CMK (cell line): ENCODE results near the gene MED26.

Source experiments
- DNase-seq: peaks from one replicate; pipeline ENCODE4 v3.0.0-alpha.2; 2010; ENCODE audit warnings: low read depth

The MED26 gene

DNA sequence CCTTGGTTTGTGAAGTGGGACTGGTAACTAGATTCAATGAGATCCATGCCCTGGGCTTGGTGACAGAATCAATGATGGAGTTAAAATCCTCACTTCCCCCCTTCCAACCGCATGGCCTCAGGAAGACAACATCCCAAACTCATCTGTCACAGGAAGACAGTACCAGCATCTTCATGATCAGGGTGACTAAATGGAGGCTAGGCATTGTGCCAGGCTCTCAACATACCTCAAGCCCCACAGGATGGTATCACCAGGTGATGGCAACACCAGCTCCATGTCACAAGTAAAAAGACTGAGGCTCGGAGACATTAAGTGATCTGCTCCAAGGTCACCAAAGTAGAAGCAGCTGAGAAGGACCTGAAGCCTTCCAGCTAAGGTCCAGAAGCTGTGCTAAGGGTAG, 14.2 kb downstream of the MED26 start:
- no peak for DNase-seq

DNA sequence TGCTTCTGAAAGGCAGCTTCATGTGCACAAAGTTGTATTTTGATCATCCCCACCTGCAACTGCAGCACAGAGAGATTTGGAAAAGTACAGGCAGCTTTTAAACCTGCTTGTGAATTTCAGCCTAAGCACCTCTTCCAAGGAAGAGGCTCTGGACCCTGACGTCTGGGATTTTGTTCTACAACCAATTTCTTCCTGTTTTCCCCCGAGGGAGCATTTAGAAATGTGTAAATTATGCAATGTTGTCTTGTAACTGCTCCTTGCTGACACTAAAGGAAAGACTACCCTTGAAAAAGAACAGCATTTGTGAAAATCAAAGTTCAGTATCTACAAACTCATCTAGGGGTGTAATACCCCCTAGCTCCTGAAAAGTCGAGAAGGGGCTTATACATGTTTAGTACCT, 15.4 kb downstream of the MED26 start:
- no peak for DNase-seq

DNA sequence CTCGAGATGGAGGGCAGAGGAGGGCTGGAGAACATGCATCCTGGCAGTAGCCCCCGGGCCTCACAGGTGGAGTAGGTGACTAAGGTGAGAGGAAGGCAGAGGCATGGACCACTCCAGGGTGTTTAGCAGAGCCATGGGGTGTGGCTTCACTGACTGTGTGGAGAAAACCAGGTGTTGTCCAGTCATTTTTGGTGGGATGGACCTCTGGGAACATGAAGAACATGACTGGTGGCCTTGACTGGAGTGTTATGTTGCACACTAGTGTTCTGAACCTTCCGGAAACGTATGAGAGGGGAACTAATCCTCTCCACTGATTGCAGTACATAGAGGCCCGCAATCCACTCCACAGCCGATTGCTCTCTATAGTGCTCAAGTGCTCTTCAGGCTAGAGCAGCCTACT, 16.9 kb downstream of the MED26 start:
- DNase-seq, result no peak

DNA sequence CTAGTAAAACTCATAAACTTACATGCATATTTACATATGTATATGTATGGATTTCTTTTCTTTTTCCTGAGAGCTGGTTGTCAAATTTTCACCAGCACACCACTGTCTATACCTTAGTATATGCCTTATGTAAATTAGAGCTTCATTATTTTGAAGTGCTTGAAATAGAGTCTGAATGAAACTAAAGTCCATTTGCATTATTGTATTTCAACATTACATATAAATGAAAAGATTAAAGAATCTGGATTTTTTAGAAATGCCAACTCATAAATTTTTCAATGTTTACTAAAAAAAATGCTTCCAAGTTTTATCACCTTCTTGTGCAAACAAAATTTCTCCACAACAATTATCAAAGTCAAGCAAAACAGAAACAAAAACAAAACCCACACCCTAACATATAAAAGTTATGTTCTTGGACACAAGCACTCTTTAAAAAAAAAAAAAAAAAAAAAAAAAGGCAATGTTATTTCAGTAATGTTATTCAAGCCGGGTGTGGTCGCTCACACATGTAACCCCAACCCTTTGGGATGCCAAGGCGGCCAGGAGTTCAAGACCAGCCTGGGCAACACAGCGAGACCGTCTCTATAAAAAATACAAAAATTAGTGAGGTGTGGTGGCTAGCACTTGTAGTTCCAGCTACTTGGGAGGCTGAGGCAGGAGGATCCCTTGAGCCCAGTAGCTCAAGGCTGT, 18.3 kb downstream of the MED26 start:
- no peak for DNase-seq

GRCh38 chr19:16608290-16608739, 19.7 kb downstream of the MED26 start:
- no peak for DNase-seq

- DNase-seq, result no peak
Observed at GRCh38 chr19:16607819-16608218, 20.2 kb downstream of the MED26 start.

- no peak for DNase-seq
Observed at GRCh38 chr19:16605553-16605994, 22.4 kb downstream of the MED26 start.

GRCh38 chr19:16605115-16605514, 22.9 kb downstream of the MED26 start:
- no peak for DNase-seq

DNA sequence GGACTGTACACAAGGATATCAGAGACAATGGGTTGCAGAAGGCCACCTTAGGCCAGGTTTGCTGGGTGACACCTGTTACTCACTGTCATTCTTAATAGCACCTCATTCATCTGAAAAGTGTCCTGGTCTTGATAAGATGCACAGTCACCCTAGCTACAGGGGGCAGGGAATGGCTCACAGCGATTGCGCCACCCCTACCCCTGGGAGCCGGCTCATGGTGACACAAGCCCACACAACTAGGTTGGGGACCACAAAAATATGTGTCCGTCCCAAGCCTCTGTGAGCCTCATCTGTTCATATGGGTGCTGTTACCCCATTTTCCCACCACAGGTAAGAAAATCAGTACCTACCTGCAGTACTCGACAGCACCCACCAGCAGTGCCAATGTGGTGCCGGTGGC, 23.4 kb downstream of the MED26 start:
- DNase-seq, result no peak

- DNase-seq, result no peak
Observed at GRCh38 chr19:16603090-16603489, 24.9 kb downstream of the MED26 start.

- DNase-seq, result no peak
Observed at GRCh38 chr19:16601378-16602052, 26.5 kb downstream of the MED26 start.

DNA sequence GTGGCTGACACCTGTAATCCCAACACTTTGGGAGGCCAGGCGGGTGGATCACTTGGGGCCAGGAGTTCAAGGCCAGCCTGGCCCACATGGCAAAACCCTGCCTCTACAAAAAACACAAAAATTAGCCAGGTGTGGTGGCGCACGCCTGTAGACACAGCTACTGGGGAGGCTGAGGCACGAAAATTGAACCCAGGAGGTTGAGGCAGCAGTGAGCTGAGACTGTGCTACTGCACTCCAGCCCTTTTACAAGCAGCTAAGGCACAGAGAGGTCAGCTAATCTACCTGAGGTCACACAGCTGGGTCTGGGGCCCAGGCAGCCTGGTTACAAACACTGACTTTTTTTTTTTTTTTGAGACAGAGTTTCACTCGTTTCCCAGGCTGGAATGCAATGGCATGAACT, 27.2 kb downstream of the MED26 start:
- DNase-seq, result no peak

GRCh38 chr19:16599655-16600346, 28.2 kb downstream of the MED26 start:
- no peak for DNase-seq

GRCh38 chr19:16598848-16599247, 29.2 kb downstream of the MED26 start:
- no peak for DNase-seq

- DNase-seq, result no peak
Observed at GRCh38 chr19:16596399-16596798, 31.6 kb downstream of the MED26 start.

- DNase-seq, result no peak
Observed at GRCh38 chr19:16595097-16595496, 32.9 kb downstream of the MED26 start.

- DNase-seq, result no peak
Observed at GRCh38 chr19:16594681-16595091, 33.3 kb downstream of the MED26 start.

- no peak for DNase-seq
Observed at GRCh38 chr19:16594131-16594586, 33.8 kb downstream of the MED26 start.

GRCh38 chr19:16593181-16593580, 34.8 kb downstream of the MED26 start:
- no peak for DNase-seq

DNA sequence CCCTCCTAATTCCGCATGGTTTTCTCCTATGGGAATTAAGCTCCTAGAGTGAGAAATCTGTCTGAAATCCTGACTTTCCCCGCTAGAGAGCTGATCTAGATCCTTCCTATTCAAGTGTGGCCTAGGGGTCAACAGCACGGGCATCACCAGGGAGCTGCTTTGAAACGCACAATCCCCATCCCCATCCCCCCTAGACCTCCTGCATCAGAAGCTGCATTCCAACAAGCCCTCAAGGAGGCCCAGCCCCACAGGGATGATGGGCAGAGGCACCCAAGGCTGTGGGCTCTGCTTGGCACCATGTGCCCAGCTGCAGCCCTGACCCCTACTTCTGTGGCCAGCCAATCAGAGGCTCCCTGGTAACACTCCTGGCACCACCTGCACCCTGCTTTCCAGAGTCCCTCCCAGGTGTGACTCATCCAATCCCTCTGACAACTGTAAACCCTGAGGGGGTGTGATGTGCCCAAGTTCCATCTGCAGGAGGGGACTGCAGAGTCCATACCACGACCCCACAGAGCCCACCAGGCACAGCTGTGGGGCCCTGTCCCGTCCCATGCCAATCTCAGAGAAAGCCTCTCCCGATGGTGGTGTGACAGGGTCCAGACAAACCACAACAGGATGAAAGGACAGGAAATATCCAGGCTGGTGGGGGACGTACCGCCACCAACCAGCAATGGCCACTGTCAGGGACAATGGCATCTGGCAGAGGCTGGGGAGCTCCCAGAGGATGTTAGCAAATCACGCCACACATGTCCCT, 36.0 kb downstream of the MED26 start:
- no peak for DNase-seq

DNA sequence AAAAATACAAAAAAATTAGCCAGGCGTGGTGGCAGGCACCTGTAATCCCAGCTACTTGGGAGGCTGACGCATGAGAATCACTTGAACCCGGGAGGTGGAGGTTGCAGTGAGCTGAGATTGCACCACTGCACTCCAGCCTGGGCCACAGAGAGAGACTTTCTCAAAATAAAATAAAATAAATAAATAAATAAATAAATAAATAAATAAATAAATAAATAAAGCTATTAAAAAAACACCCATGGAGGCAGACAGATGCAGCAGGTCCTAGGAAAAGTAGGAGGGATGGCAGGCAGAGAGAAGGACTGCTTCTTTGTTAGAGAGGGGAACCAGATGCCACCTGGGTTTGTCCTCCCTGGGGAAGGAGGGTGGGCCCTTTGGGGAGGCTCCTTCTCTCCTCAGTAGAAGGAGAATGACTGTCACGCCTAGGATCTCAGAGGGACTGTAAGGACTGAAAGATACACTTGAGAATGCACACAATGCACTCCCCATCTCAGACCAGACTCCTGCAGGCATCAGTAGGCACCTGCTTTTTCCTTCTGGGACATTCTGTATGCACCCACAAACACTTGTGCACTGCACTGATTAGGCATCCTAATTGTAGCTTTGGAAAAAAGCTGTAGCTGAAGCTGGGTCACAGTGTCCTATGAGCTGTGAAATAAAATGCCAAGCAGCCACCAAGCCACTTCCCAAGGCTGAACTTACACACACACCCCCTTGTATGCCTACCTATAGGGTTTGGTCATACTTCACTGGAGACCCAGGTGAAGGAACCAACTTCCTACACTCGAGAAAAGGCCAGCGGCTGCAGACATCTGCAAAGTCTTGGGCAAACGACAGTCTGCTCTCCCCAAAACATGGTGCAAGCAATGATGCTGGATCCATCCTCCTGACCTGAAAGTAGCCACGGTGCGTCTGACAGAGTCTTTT, 36.9 kb downstream of the MED26 start:
- no peak for DNase-seq
